ENCODE results near the gene NCK2. TPM values are rescaled to one million over a fixed set of nuclear protein-coding genes. Genes with fewer than 3 reads are reported as not detected.

NCK2 gene
- total and polyA plus RNA-seq, 2 of the 4 experiments (the other 2 are of a cell fraction): 15.8 to 22.2 TPM

DNA sequence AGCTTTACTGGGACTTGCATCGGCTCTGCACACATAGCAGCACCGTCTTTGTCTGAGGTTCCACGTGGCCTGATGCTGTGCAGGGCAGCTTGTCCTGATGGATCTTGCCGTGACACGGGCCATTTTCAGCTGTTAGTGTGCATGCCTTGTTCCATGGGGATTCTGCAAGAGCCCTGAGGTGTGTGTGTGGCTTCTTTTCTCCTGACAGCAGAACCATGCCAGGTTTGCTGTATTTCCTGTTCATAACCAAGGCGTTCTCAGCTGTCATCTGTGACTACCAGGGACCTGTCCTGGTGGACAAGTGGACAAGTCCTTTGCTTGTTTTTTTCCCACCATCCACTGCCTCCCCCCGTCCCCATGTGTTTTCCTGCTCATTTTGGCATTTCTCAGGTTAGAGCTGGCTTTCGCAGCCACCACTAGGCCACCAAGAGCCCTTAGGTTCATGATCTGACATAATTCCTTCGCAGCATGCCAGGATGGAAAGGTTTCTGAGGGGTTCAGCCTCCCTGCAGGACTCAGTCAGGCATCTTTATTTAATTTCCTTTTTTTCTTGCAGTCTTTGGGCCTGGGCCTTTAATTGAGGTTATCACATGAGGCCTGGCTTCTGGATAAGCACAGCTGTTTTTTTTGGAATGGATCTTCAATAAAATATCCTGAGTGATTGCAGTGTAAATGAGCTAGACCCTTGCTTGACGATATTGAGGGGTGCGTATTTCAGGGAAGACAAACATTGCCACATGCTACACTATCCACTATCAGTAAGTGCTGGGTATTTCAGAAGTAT is 139.4 kb downstream of the NCK2 start:
- Histone ChIP-seq H2AK9ac (replicated peaks; ENCODE audit: low read depth, low read length, poor library complexity) (no peak overlapping the region), H2BK15ac (ENCODE audit: low read depth, low read length) (no peak overlapping the region), H3K27me3 (ENCODE audit: control insufficient read depth, insufficient read depth, low read length) (no peaks in the 10 kb centered on the region), H4K91ac (ENCODE audit: insufficient read depth, low read depth, low read length) (no peak overlapping the region), H3K4ac (ENCODE audit: low read depth, low read length) (no peak overlapping the region), H3K79me1 (ENCODE audit: low read depth in 1 of 2, low read length in 2 of 2) (peaks cover 30 to 55% of the 10 kb centered on the region in 2 experiments), H3K4me1 (ENCODE audit: control insufficient read depth, insufficient read depth, low read length) (peaks cover 12% of the 10 kb centered on the region), H3K4me3 (ENCODE audit: insufficient read depth, low read depth, low read length) (no peak overlapping the region), H2BK20ac (ENCODE audit: low read depth, low read length) (no peak overlapping the region), H2BK120ac (ENCODE audit: low read depth, low read length) (no peak overlapping the region), H3K4me2 (ENCODE audit: low read depth, low read length) (no peak overlapping the region), H2AK5ac (ENCODE audit: low read depth, low read length) (0 out of 2 replicates have a peak overlapping the region, but pooled peaks have one; percentile 8), H3K56ac (ENCODE audit: extremely low read depth, insufficient read depth, low read length) (no peak overlapping the region), H3K23ac (ENCODE audit: low read depth, low read length) (no peak overlapping the region), H2BK5ac (ENCODE audit: low read depth, low read length, poor library complexity, severe bottlenecking) (no peak overlapping the region), H3K9ac (ENCODE audit: low read depth, low read length) (no peak overlapping the region), H3K18ac (ENCODE audit: low read depth, low read length) (no peak overlapping the region), H4K20me1 (ENCODE audit: insufficient read depth, low read length) (peaks cover 6% of the 10 kb centered on the region; the same call in 1 of the 2 replicates), H3K9me1 (ENCODE audit: insufficient read depth, low read length) (peaks cover 3% of the 10 kb centered on the region; the same call in 1 of the 2 replicates), H4K8ac (ENCODE audit: low read depth in 2 of 2, low read length in 2 of 2) (no peak overlapping the region), H4K5ac (ENCODE audit: low read depth, low read length) (no peak overlapping the region; the same call in 1 of the 2 replicates), H3K36me3 (ENCODE audit: control insufficient read depth, insufficient read depth, low read length) (peaks cover 10% of the 10 kb centered on the region), H3K9me3 (ENCODE audit: control insufficient read depth, insufficient read depth, low read length) (peaks cover 3% of the 10 kb centered on the region; the same call in 1 of the 2 replicates), H3K27ac (ENCODE audit: insufficient read depth, low read length) (no peak overlapping the region), H2AFZ (replicated peaks; ENCODE audit: low read length, poor library complexity) (no peak overlapping the region), H3K14ac (replicated peaks; ENCODE audit: low read depth, low read length) (no peak overlapping the region)
- dilution Hi-C loops (cut with HindIII; ENCODE audit: low sequenced_read_pairs, unreplicated experiment) (no loop called here), intact Hi-C loops (cut with micrococcal nuclease) (no loop called here), in situ Hi-C loops (cut with MboI; ENCODE audit: low sequenced_read_pairs) (no loop called here)
- BruUV-seq (replicated peaks): no TSS peak
- ATAC-seq (ENCODE audit: low read depth): no peak
- ChIA-PET CTCF (no interaction called here), POLR2A (ENCODE audit: unreplicated experiment) (no interaction called here)
- no peak for DNase-seq
- WGBS, 2 experiments (ENCODE audit: extremely low coverage in 2 of 2, insufficient read length in 1 of 2): 100% methylated on average over 2 of the region's 11 CpGs; no CpG with 5 or more reads in 1 of the 2 experiments
- TF ChIP-seq ELK1 (IDR thresholded peaks at IDR 0.05; ENCODE audit: borderline replicate concordance, low read depth, low read length): no peak
- TF ChIP-seq FOS (IDR thresholded peaks at IDR 0.05; ENCODE audit: low read depth, low read length): no peak
- no peak for TF ChIP-seq RFX5 (IDR thresholded peaks at IDR 0.05; ENCODE audit: low read depth, low read length)
- no peak for TF ChIP-seq POLR2A (IDR thresholded peaks at IDR 0.05; ENCODE audit: low read depth, low read length)
- no peak for TF ChIP-seq MXI1 (IDR thresholded peaks at IDR 0.05; ENCODE audit: borderline replicate concordance, low read depth, low read length)
- TF ChIP-seq RCOR1 (IDR thresholded peaks at IDR 0.05; ENCODE audit: insufficient replicate concordance, low read length): no peak
- TF ChIP-seq MAFK (IDR thresholded peaks at IDR 0.05; ENCODE audit: low read depth, low read length): no peak
- no peak for TF ChIP-seq CHD1 (IDR thresholded peaks at IDR 0.05; ENCODE audit: low read depth, low read length)
- no peak for TF ChIP-seq SMC3 (IDR thresholded peaks at IDR 0.05; ENCODE audit: low read depth, low read length)
- TF ChIP-seq CEBPB (IDR thresholded peaks at IDR 0.05; ENCODE audit: low read depth, low read length): no peak
- no peak for TF ChIP-seq BHLHE40 (IDR thresholded peaks at IDR 0.05; ENCODE audit: low read depth, low read length)
- TF ChIP-seq RAD21 (IDR thresholded peaks at IDR 0.05; ENCODE audit: low read length): no peak
- TF ChIP-seq, protein P1, sequence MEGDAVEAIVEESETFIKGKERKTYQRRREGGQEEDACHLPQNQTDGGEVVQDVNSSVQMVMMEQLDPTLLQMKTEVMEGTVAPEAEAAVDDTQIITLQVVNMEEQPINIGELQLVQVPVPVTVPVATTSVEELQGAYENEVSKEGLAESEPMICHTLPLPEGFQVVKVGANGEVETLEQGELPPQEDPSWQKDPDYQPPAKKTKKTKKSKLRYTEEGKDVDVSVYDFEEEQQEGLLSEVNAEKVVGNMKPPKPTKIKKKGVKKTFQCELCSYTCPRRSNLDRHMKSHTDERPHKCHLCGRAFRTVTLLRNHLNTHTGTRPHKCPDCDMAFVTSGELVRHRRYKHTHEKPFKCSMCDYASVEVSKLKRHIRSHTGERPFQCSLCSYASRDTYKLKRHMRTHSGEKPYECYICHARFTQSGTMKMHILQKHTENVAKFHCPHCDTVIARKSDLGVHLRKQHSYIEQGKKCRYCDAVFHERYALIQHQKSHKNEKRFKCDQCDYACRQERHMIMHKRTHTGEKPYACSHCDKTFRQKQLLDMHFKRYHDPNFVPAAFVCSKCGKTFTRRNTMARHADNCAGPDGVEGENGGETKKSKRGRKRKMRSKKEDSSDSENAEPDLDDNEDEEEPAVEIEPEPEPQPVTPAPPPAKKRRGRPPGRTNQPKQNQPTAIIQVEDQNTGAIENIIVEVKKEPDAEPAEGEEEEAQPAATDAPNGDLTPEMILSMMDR (conservative IDR thresholded peaks at IDR 0.05; ENCODE audit: low read depth, low read length): no peak
- TF ChIP-seq, protein P2, sequence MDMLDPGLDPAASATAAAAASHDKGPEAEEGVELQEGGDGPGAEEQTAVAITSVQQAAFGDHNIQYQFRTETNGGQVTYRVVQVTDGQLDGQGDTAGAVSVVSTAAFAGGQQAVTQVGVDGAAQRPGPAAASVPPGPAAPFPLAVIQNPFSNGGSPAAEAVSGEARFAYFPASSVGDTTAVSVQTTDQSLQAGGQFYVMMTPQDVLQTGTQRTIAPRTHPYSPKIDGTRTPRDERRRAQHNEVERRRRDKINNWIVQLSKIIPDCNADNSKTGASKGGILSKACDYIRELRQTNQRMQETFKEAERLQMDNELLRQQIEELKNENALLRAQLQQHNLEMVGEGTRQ (IDR thresholded peaks at IDR 0.05; ENCODE audit: low read depth, low read length): no peak
- TF ChIP-seq MAZ (IDR thresholded peaks at IDR 0.05; ENCODE audit: borderline replicate concordance, low read depth, low read length): no peak

Data from IMR-90 (cell line).